GM19328 (cell line): ENCODE results near the gene MRPL54.

Experiments used
- ATAC-seq: cut with Tn5 transposase; IDR thresholded peaks from one replicate; pipeline ENCODE4 v1.9.1; 2021; ENCODE audit warnings: mild to moderate bottlenecking, moderate library complexity; ENCODE audit not compliant: unreplicated experiment

Gene MRPL54

DNA sequence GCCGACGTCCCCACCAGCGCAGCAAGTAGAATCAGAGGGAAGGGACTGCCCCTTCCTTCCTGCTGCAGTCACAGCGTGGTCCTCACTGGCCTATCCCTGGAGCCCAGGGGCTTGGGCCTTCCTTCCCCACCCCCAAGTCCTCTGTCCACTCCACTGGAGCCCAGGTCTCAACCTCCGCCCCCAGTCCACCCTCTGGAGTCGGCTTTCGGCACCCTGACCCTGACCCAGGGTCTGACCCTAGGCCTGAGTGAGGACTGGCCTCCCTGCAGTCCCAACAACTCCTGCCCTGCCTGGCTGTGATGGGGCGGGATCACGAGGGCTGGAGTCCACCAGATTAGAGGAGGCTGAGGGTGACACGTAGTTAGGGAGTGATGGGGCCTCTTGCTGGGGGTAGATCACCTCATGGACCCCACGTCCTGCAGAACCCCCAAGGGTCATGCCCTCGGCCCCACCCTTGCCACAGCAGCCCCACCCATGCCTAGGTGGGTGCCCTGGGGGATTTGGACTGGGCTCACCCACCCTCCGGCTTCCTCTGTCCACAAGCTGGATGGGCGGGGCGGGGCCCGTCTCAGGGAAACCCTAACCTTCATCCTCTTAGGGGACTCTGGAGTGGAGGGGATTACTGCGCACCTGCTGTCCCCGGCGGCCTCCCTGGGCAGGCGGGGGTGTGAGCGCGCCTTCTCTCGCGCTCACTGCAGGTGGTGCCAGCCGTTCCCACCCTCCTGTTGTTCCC lies 5.7 kb downstream of the MRPL54 start:
- ATAC-seq: no peak

DNA sequence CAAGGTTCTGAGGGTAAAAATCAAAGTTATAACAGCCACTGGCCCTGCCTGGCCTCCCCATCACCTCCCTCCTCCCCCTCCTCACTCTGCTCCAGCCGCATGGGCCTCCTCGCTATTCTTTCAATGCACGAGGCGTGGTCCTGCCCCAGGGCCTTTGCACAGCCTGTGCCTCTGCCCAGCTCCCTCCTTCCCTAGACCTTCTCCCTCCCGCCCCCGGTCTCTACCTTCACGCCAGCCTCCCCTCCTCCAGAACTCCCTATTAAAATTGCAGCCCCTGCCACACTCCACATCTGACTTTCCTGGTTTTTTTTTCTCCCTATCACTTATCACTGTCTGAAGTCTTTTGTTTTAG lies 6.2 kb downstream of the MRPL54 start:
- no peak for ATAC-seq

DNA sequence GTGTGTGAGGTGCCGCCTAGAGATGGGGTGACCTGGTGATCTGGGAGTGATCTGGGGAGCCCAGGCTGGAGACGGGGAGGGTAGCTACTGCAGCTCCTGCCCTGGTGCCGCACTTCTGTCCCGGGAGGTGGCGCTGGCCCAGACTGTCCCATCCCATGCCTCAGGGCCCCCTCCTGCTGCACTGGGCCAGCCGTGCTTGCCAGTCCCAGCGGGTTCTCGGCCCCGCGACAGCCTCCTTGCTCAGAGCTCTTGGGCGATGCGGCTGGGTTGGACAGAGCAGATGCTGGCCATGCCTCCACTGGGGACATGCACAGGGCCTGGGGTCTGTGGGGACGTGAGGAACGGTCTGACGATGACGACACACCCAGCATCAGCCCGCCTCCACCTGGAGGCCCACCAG lies 7.0 kb downstream of the MRPL54 start:
- ATAC-seq: no peak

DNA sequence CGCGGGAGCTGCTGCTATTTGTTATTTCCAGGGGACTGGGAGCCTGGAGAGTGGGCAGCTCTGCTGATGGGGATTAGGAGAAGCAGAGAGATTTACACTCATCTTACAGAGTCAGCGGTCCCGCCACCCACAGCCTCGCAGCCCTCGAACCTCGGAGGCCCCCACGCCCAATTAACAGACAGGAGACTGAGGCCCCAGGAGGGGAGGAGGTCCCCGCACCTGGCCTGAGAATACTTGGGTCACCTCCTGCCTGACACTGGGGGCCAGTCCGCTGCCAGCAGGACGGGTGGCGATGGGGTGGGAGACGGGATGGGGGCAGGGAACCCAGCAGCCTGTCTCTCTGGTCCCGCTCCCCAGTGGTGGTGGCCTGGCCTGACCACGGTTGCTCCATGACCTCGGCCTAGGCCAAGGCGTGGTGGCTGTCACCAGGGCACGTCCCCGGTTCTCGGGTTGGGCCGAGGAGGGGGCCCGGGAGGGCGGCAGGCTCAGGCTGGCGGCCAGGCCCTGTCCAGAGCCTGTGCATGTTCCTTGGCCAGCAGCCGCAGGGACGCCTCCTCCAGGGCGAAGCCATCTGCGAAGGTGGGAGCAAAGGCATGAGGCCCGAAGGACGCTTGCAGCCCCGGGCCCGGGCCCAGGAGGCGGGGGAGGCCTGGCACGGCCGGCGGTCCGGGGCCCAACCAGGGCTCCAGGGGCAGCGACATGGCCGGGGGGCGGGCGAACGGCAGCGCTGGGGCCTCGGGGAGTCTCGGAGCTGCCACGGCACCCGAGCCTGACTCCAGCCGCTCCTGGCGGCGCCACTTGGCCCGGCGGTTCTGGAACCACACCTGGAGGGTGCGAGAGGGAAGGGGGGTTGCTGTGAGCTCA lies 7.9 kb downstream of the MRPL54 start:
- no peak for ATAC-seq

DNA sequence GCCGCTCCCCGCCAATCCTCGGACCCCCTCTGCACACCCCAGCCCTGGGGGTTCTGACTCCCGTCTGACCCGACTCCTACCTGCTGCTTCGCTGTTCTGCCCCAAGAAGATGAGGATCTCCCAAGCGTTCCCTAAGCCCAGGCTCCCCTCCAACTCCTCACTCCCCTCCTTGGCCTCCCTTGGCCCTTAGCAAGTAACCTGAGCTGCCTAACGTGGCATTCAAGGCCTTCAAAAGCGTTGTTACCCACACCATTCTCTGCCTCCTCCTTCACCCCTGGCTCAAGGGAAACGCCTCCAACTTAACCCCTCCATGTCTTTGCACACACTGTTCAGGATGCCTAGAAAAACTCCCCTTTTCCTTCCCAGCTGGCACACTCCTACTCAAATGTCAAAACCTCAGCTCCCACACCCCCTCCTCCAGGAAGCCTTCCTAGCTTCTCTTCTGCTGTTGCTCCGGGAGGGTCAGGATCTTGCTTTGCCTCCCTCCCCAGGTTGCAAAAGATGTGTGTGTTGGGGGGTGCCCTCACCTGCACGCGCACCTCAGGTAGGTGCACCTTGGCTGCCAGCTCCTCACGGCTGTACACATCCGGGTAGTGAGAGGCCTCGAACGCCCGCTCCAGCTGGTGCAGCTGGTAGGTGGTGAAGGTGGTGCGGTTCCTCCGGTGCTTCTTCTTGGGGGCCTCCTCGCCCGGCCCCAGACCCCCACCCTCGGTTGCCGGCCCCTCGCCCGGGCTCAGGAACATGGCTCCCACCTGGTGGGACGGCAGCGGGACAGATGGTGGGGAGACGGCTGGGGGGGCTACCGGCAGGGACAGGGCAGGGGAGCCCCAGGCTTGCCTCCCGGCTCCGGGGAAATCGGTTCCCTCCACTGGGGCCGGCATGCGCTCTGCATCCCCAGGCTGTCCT lies 8.8 kb downstream of the MRPL54 start:
- ATAC-seq: no peak

DNA sequence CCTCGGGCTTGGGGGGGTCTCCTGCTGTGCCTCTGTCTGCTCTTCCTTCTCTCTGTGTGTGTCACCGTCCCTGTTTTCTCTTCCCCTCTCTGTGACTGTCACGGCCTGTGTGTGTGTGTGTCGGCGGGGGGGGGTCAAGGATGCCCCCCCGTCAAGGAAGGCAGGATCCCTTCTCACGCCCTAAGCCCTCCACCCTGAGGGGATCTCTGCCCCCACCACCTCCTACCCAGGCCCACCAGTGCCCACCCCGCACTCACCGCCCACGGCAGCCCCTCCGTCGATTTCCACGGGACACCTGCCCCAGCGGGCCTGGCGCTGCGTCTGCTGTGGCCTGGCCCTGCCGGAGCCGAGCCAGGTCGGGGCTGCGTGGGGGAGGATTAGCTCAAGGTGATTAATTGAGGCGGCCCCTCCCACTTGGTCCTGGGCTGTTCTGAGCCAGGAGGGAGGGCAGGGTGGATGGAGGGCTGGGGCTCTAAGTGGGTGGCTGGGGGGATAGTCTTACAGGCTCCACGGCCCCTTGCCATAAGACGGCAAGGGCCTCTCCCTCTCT lies 9.5 kb downstream of the MRPL54 start, which contains the start of gene RAX2:
Gene RAX2 (minus strand): TSS at position 323 of the 550 bp plus-strand sequence. CDS start 486 bp downstream, outside the sequence.
- ATAC-seq: no peak

DNA sequence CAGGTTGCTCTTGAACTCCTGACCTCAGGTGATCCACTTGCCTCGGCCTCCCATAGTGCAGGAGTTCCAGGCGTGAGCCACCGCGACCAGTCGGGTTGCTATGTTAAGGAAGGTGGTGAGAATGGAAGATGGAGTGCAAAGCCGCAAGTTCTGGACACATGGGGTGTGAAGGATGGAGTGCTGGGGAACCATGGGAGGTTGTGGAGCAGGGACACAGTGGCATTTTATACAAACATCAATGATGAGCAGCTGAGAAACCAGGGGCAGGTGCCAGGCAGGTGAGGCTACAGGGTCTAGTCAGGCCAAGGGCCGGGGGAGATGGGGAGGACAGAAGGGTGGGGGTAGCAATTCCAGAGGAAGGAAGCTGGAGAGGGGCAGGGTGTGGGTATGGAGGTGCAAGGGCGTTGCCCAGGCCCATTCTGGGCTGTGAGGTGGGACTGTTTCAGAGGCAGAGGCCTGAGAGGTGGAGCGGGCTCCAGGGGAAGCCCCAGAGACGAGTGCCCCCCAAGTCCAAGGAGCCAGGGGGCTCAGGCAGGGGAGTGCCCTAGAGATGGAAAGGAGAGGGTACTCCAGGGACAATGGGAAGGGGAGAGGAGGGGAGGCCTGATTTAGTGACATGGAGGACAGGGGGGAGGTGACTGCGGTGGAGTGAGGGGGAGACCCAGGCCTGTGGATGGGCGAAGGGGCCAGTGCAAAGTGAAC lies 11.5 kb downstream of the MRPL54 start:
- no peak for ATAC-seq

DNA sequence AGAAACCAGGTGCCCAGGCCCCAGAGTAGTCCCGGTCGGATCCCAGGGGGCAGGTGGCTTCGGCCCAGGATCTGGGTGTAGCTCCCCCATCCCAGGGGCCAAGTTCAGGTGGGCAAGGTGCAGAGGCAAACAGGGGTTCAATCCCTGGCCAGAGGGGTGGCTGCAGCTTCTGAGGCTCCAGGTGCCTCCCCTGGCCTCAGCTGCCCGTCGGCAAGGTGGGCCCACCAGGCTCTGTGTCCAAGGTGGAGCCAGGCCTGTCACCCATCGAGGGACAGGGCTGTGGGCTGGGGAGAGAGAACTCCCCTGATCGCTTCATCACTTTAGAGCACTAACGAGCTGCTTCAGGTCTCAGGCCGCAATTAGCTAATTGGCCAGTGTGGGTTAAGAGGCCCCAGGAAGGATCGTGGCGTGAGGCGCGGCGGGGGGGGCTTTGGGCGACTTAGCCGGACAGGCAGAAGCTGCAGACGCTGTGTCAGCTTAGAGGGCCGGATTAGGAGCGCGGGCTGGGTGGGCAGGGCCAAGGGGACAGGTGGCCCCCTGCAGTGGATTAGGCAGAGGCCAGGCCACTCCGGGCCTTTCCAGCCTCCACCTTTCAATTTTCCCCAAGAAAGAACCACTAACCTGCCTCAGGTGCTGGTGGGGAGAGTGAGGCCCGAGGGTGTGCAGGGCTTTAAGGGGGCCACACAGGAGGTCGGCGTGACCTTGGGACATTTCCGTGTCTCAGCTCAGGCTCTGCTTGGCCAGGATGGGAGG lies 12.3 kb downstream of the MRPL54 start:
- ATAC-seq: no peak

DNA sequence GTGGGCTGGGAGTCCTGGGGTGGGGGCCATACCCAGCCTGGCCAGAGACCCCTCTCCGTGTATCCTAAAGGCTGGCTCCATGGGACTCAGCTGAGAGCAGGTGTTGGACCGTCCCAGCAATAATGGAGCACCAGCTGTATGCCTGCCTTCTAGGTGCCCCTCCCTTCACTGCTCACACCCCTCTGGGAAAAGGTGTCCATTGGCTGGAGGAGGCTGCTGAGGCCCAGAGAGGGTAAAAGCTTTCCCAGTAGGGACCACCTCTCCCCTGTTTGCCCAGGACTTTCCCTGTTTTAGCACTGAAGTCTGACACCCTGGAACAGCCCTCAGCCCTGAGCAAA lies 12.9 kb downstream of the MRPL54 start:
- ATAC-seq: no peak

DNA sequence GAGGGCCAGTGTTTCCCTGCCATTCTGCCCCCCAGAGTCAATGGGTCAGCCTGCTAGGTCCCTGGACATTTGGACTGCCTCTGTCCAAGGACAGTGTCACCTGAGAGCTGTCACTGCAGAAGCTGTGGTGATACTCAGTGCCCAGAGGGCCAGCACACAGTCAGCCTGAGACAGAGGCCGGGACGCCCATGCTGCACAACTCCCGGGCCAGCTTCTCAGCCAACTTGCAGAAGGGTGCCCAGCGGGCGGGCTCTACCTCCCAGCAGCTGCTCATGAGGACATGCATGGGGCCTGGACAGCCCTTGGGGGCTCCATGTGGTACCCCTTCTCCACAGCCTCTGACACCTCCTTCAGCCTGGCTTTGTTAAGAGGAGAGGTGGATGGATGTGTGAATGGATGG lies 13.3 kb downstream of the MRPL54 start:
- ATAC-seq: no peak

DNA sequence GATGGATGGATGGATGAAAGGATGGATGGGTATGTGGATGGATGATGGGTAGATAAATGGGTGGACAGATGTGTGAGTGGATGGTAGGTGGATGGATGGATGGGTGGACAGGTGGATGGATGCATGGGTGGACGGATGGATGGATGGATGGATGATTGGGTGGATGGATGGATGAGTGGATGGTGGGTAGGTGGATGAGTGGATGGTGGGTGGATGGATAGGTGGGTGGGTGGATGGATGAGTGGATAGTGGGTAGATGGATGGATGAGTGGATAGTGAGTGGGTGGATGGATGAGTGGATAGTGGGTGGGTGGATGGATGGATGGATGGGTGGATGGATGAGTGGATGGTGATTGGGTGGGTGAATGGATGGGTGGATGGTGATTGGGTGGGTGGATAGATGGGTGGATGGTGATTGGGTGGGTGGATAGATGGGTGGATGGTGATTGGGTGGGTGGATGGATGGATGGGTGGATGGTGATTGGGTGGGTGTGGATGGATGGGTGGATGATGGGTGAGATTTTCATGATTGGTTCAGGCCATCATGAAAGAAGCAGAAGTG lies 14.1 kb downstream of the MRPL54 start:
- no peak for ATAC-seq

DNA sequence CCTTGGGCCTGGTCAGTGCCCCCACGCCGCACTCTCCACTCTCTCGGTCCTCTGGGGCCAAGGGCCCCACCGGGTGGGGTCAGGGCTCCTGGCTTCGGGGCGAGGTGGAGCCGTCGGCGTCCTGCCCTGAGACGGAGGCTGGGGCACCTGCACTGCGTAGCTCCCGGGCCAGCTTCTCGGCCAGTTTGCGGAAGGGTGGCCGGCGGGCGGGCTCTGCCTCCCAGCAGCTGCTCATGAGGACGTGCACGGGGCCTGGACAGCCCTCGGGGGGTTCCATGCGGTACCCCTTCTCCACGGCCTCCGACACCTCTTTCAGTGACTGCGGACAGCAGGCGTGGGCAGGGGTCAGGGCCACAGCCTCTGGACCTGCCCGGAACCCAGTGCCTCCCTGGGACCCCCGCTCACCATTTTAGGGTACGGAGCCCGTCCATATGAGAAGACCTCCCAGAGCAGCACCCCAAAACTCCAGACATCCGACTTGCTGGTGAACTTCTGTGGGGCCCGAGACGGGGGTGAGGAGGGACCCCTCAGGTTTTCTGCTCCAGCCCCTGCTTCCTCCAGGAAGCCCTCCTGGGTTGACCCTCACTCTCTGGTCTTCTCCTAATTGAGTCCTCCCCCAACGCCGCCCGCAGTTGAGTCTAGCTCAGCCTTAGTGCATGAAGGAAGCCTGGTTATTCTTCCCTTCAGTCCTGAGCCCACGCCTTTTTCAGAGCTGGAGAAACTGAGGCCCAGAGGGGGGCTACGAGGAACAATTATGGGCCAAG lies 15.8 kb downstream of the MRPL54 start:
- ATAC-seq: no peak

DNA sequence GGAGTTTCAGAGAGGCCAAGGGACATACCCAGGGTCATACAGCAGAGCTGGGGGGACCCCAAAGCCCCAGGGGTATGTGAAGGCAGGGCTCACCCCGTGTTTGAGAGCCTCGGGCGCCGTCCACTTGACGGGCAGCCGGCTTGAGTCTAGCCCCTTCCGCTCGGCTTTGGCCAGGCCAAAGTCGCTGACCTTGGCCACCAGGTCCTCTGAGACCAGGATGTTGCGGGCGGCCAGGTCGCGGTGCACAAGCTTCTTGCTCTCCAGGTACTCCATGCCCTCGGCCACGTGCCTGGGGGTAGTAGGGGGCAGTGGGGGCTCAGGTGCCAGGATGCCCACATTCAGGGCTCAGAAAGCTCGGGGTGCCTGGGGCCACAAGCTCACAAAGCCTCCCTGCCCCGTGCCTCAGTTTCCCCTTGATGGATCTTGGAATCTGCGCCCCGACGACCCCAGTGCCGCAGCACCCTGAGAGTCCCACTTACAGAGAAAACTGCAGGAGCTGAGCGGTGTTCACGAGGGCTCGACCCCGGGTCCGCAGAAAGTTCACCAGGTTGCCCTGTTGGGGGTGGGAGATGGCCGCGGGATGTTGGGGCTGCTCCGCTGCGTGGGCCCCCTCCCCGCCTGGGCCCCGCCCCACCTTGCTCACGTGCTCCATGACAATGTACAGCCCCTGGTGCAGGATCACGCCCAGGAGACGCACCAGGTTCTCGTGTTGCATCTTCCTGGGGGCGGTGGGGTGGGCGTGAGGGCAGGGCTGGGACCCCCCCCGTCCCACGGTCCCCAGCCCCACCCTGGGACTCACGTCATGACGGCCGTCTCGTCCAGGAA lies 16.6 kb downstream of the MRPL54 start:
- ATAC-seq: no peak

DNA sequence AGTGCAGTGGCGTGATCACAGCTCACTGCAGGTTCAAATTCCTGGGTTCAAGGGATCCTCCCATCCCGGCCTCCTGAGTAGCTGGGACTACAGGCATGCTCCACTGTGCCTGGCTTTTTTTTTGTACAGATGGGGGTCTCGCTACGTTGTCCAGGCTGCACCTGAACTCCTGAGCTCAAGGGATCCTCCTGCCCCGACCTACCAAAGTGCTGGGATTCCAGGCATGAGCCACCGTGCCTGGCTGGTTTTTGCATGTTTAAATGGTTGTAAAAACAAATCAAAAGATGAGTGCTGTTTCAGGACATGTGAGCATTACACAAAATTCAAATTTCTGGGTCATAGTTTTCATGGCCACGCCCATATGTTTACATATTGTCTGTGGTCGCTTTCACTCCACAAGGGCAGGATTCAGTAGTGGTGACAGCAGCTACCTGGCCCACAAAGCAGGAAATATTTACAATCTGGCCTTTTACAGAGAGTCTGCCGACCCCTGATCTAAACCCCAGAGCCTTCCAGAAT lies 18.4 kb downstream of the MRPL54 start:
- no peak for ATAC-seq

DNA sequence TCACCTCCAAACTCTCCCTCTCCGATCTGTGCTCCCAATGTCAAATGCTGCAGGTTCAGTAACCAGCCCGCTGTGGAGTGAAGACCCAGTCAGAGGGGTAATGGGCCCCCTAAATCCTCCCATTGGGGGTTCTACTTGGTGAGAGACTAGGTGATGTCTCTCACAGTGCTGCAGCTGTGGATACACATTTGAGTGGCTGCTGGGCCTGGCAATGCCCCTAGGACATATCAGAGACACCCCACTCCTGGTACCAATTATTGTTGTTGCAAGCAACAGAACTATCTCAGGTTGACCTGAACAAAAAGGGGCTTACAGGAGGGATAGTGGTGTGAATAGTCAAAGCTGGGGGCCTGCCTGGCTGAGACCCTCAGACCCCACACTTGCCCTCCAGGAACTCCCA lies 19.1 kb downstream of the MRPL54 start:
- ATAC-seq: no peak

DNA sequence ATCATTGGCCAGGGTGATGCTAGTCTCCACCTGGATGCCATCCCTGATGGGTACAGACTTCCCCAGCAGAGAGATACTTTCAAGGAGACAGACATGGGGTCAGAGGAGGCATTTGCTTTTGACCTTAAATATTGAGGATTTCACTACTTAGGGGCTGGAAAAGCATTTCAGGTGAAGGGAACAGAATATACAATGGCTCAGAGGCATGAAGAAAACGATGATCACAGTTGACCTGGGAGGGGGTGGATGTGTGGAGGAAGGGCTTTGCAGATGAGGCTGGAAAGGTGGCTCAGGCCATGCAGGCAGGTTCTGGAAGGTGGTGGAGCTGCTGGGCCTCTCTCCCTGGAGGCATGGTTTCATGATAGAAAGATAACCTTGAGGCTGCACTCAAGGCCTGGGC lies 19.8 kb downstream of the MRPL54 start:
- ATAC-seq: no peak

DNA sequence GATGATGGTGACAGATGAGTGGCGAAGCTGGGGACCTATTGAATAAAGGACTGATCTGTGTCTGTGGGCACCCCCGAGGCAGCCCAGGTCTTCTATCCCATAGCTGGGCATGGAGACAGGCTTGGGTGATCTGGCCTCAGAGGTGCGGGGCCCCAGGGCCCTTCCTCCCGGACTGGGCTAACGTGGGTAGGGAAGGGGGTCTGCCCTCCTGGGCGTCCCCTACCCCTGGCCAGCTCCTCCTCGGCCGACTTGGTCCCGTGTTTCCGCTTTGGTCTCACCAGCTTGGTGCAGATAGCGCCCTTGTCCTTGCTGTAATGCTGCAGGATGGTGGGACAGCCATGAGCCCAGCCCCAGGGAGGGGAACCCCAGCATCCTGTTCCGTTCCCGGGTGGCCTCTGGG lies 20.4 kb downstream of the MRPL54 start:
- ATAC-seq: no peak
